Adrenal gland (tissue), 12 donors: ENCODE data around the gene RNU11. TPM values are rescaled to one million over a fixed set of nuclear protein-coding genes. Genes with fewer than 3 reads are reported as not detected.

ENCODE experiments used
- DNase-seq, 7 donors: peaks; one replicate each; pipeline ENCODE4 v3.0.0-alpha.2; 2019 to 2020
- H3K27ac ChIP-seq, 5 donors: fragments of 200-600 bp; sonication (generic) in 4 of 5; 1 replicate in 3 of 5; 2 replicates in 2 of 5; pipeline versions ENCODE4 v1.5.1 to v1.8.0; 2016 to 2020; ENCODE audit warnings: mild to moderate bottlenecking in 1 of 5
- H3K27me3 ChIP-seq: fragments of 200-600 bp; 2 replicates; pipeline ENCODE4 v1.8.0; 2021
- H3K36me3 ChIP-seq, 2 donors: fragments of 200-600 bp; replicated peaks in 1 of 2; 1 replicate in 1 of 2; 2 replicates in 1 of 2; pipeline versions ENCODE4 v1.5.1 to v1.8.0; 2018 to 2022
- H3K4me1 ChIP-seq, 2 donors: fragments of 200-600 bp; replicated peaks in 1 of 2; 1 replicate in 1 of 2; 2 replicates in 1 of 2; pipeline versions ENCODE4 v1.5.1 to v1.8.0; 2018 to 2021
- H3K4me3 ChIP-seq, 4 donors: fragments of 200-600 bp; sonication (generic) in 3 of 4; one replicate each; pipeline ENCODE4 v1.5.1; 2016 to 2018
- H3K9me3 ChIP-seq, 3 donors: fragments of 200-600 bp; sonication (generic) in 1 of 3; replicated peaks in 1 of 3; 1 replicate in 2 of 3; 2 replicates in 1 of 3; pipeline versions ENCODE4 v1.5.1 to v1.8.0; 2016 to 2021
- CTCF ChIP-seq, 6 experiments: fragments of 450-650 bp in 4 of 6; fragments of 200-600 bp in 2 of 6; sonication (generic) in 1 of 6; IDR thresholded peaks; 1 replicate in 5 of 6; 2 replicates in 1 of 6; pipeline versions ENCODE4 v1.5.1 to v1.8.0; 2016 to 2021; ENCODE audit warnings: antibody characterized with exemption in 6 of 6, mild to moderate bottlenecking in 2 of 6, moderate library complexity in 1 of 6
- POLR2A ChIP-seq, 2 donors: fragments of 450-650 bp; IDR thresholded peaks; one replicate each; pipeline ENCODE4 v1.6.1; 2017; ENCODE audit warnings: antibody characterized with exemption in 2 of 2, mild to moderate bottlenecking in 2 of 2, moderate library complexity in 1 of 2
- WGBS, 4 donors: extraction: QIAGEN DNeasy Blood & Tissue Kit in 2 of 4; methylation state at CpG; one replicate each; pipeline versions ENCODE4 v1.1.5 to v1.1.7; 2013 to 2017; 5-methylcytosine and 5-hydroxymethylcytosine counted together
- intact Hi-C, 2 donors: fragments of 100-400 bp; cut with DNase I; formaldehyde crosslinking; loops; one replicate each; pipeline versions ENCODE4 v1.14.1 to v1.15.0; 2022 to 2023
- polyA plus RNA-seq, 3 donors: library from polyadenylated mRNA; stranded (reverse); fragments of 200-250 nt in 2 of 3; fragments of 350-450 nt in 1 of 3; fragmentation: Illumina TruSeq in 1 of 3; extraction: RNeasy Lipid Tissue Mini Kit (QIAGEN cat#74804) in 1 of 3; gene quantifications; one replicate each; pipeline ENCODE4 v1.2.3, GENCODE V29; 2013 to 2014
- total RNA-seq, 9 donors: library from RNA; depleted of rRNA in 4 of 9; stranded (reverse); fragments of >200 nt in 4 of 9; fragments of 120-200 nt in 1 of 9; fragmentation: NEBNext Ultra II Directional in 1 of 9; extraction: Animal tissue kit (Norgen Biotek cat#: 25700) in 1 of 9; gene quantifications; one replicate each; pipeline versions ENCODE4 v1.1.0 to v1.2.4, GENCODE V29; 2013 to 2023
- donor health status: healthy with polysubstance abuse.
- donor health status: Bipolar disorder and iron deficiency.
- donor health status: DM: yes; HTN: yes; CAD: no.
- donor health status: DM: no; HTN: no; CAD: no.
- donor health status: DM: no; HTN: no; CAD: no.
- donor health status: DM: yes; HTN: yes; CAD: no.

RNU11 gene
- total and polyA plus RNA-seq, 12 donors: not detected

GRCh38 chr1:28604411-28604810 lies 44.0 kb upstream of the RNU11 start:
- no peak overlapping the region for H3K4me3 ChIP-seq
- 86 to 93% (median 88%) methylated on average over 5 of the region's 5 CpGs for WGBS, 4 donors
- H3K9me3 ChIP-seq: no peaks in the 10 kb centered on the region
- intact Hi-C loops: loop anchor here (5.0 to 10.0 kb wide), 3 partner anchors 82 to 237 kb away; partner anchors contain the start of gene PHACTR4 (in 1 of the 2)
- peaks cover 0 to 9% of the 10 kb centered on the region in 2 donors for H3K4me1 ChIP-seq
- H3K27ac ChIP-seq: no peak overlapping the region
- no peaks in the 10 kb centered on the region for H3K27me3 ChIP-seq
- TF ChIP-seq POLR2A (IDR thresholded peaks at IDR 0.05) (no peak), CTCF (IDR thresholded peaks at IDR 0.05) (no peak)
- DNase-seq: no peak
- peaks cover 0 to 42% of the 10 kb centered on the region in 2 donors for H3K36me3 ChIP-seq

- Histone ChIP-seq H3K27ac (no peak overlapping the region), H3K36me3 (peaks cover 0 to 48% of the 10 kb centered on the region in 2 donors), H3K27me3 (no peaks in the 10 kb centered on the region), H3K4me1 (peaks cover 0 to 9% of the 10 kb centered on the region in 2 donors), H3K4me3 (no peak overlapping the region), H3K9me3 (no peaks in the 10 kb centered on the region)
- TF ChIP-seq CTCF (IDR thresholded peaks at IDR 0.05): no peak
- TF ChIP-seq POLR2A (IDR thresholded peaks at IDR 0.05): no peak
- DNase-seq: no peak
- intact Hi-C loops: loop anchor here (5.0 to 10.0 kb wide), 3 partner anchors 83 to 238 kb away; partner anchors contain the start of gene PHACTR4 (in 1 of the 2)
- 82 to 90% (median 88%) methylated on average over 4 to 6 of the region's 6 CpGs for WGBS, 4 donors
Observed at GRCh38 chr1:28604962-28605361, 43.4 kb upstream of the RNU11 start.

- TF ChIP-seq POLR2A (IDR thresholded peaks at IDR 0.05) (no peak), CTCF (IDR thresholded peaks at IDR 0.05) (no peak)
- 89 to 97% (median 91%) methylated on average over 2 of the region's 2 CpGs for WGBS, 4 donors
- intact Hi-C loops: loop anchor here (10.0 kb wide), 1 partner anchor 202 kb away; no protein-coding TSS in a partner anchor
- Histone ChIP-seq H3K4me3 (no peak overlapping the region), H3K27ac (no peak overlapping the region), H3K27me3 (no peaks in the 10 kb centered on the region), H3K36me3 (peaks cover 0 to 66% of the 10 kb centered on the region in 2 donors), H3K9me3 (no peaks in the 10 kb centered on the region), H3K4me1 (peaks cover 0 to 4% of the 10 kb centered on the region in 2 donors)
- DNase-seq: no peak
Observed at GRCh38 chr1:28606771-28607170, 41.6 kb upstream of the RNU11 start.

GRCh38 chr1:28613175-28613574 lies 35.2 kb upstream of the RNU11 start:
- no peaks in the 10 kb centered on the region for H3K4me1 ChIP-seq
- no peak overlapping the region for H3K4me3 ChIP-seq
- H3K9me3 ChIP-seq: no peaks in the 10 kb centered on the region
- H3K27me3 ChIP-seq: no peaks in the 10 kb centered on the region
- peaks cover 0 to 76% of the 10 kb centered on the region in 2 donors for H3K36me3 ChIP-seq
- intact Hi-C loops: no loop called here
- DNase-seq: no peak
- TF ChIP-seq POLR2A (IDR thresholded peaks at IDR 0.05) (no peak), CTCF (IDR thresholded peaks at IDR 0.05) (no peak)
- WGBS, 4 donors: 84 to 98% (median 88%) methylated on average over 5 of the region's 5 CpGs
- H3K27ac ChIP-seq: no peak overlapping the region
